Measurements from ENCODE around the gene GPR146.
A peak's percentile ranks its signal among the peaks of the same experiment; 100 is the strongest.

The GPR146 gene

DNA sequence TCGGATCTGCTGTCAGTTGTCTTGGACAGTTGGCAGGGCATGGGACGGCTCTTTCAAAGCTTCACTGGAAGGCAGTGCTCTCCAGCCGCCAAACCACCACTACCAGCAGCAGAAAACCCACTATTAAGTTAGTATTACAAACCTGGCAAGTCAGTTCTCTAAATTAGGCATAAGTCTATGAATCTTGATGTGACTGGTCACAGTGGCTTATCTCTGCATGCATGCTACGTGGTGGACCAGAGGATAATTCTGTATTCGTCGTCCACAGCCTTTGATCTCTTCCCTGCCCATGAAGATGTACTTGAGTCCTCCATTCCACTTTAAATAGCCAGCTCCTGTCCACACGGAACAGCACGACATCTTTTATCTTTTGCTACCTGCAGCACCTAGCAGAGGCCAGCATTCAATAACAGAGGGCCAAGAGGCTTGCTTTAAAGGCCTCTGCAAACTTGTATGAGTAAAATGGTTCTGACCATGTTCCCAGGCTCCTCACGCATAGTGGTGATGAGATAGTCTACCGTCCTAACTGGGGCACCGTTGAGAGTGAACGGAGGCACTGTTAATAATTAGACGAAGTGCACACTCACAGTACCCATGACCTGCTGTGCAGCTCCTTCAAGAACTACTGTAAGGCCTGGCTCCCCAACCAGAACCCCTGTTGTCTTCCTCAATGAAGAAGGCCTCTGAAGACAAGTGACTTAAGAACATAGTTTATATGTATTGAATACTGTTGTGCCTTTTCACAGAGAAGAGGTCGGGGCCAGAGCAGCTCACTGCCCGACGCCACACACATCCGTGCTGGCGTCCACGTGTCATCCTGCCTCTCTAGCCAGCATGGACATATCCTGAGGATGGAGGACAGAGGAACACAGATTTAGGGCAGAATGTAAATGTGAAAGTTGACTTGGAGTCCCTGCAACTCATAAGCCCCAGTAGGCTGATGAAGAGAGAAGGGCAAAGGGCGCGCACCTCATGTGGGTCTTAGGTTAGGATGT is 1.0 kb downstream of the GPR146 start:
- DNase-seq, result no peak

GRCh38 chr7:1046722-1047679 is 2.7 kb downstream of the GPR146 start:
- no peak for DNase-seq

DNA sequence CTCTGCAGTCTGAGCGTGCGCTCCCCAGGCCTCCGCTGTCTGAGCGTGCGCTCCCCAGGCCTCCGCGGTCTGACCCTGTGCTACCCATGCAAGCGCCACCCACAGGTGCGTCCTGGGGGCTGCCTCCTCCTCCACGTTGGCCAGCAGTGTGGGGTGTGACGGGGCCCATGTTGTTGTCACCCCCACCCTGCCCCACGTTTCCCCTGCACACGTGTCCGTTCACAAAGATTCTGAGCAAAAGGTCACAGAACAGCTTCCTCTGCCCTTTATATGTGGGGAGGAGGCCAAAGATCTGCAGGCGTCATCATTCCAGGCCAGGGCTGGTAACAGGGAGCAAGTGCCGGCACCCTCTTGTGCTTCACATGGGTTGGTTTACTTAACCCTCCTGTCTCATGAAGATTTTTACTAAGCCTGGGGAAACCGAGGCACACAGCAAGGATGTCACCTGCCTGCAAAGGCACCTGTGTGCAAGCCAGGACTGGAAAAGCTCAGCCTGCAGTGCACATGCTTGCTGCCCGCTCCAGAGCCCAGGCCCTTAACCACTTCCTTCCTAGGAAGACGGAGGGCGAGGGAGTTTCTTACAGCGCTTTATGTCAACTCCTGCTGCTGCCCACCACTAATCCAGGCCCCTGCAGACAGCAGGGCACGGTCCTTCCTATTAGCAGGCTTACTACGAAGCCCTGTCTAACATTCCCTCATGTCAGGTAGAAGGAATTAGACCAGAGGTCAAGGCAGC is 4.8 kb downstream of the GPR146 start:
- no peak for DNase-seq

- DNase-seq, result no peak
Measured at GRCh38 chr7:1049801-1050200, 5.5 kb downstream of the GPR146 start.

GRCh38 chr7:1050254-1050906 is 6.0 kb downstream of the GPR146 start:
- no peak for DNase-seq

GRCh38 chr7:1050956-1051690 is 6.8 kb downstream of the GPR146 start:
- DNase-seq, result no peak

DNA sequence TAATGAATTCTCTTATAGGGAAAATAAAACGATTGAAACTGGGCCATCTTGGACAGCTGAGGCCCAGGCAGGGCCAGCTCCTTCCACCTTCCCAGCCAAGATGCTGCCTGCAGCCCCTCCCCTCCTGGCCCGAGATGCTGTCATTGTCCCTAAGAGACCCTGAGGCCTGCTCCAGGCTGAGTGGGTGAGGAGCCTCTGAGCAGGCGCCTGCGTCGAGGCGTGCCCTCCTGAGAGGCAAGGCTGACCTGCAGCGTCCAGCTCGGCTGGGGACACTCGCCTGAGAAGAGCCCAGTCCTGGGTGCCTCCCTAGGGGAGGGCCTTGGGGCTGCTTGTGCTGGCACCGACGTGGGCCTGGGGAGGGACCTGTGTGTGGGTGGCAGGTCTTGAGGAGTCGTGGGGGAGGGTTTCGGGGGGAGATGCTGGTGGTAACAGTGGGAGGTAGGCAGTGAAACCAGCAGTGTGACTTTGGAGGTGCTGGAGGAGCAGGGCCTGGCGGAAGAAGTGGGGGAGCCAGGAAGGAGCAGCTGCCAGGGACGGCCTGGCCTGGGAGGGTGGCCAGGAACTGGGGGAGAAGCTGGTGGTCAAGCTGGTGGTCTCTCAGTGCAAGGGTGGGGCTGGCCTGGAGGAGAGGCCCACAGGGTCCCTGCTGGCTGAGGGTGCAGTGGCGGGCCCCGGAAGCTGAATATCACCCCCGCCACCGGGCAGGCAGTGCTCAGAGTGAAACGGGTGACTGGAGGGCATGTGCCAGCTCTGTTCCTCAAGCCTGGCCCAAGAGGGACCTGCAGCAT is 7.9 kb downstream of the GPR146 start:
- no peak for DNase-seq

GRCh38 chr7:1053002-1053411 is 8.7 kb downstream of the GPR146 start:
- DNase-seq, result no peak

GRCh38 chr7:1053816-1054370 is 9.5 kb downstream of the GPR146 start:
- DNase-seq, result no peak

DNA sequence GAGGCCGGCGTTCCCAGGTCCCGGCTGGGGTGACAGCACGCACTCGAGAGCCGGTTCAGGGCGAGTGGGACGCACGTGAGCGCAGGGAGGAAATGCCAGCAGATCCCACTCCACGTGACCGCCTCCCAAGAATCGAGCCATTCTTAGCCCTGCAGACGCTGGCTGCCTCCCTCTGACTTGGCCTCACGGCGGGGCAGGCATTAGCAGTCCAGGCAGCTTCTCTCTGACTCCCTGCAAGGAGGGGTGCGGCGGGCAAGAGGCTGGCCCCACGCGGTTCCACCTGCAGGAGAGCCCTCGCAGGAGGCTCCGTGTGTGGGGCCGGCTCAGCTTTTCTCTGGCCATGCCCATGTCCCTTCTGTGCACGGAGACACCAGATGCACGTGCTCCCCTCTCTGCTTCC is 10.1 kb downstream of the GPR146 start:
- DNase-seq, result no peak

DNA sequence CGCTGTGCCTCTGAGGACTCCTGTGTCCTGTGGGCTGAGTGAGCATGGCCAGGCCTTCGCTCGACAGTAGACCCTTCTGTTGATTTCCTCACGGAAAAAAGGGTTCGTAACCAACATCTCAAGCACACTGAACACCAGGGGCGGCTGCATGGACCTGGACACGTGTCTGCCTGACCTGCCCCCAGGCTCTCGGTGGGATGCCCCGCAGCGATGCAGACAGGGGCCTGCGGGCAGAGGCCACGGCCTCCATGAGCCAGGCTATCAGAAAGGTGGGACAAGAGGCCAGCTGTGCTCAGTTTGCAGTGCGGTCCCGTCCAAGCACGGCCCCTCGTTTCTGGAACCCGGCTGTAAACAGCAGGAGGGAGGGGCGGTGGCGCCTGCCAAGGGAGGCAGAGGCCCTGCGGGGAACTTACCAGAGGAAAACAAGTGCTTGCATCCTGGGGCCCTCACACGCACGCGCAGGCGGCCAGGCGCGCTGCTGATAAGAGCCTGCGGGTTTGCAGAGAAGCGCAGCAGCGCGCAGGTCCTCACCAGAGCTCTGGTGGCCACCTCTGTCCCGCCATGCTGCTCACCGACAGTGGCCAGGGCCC is 10.6 kb downstream of the GPR146 start:
- DNase-seq, result peak; percentile 56

- DNase-seq, result no peak
Measured at GRCh38 chr7:1055491-1055955, 11.2 kb downstream of the GPR146 start.

GRCh38 chr7:1055956-1056784 is 11.8 kb downstream of the GPR146 start:
- DNase-seq, result no peak

GRCh38 chr7:1056785-1057410 is 12.6 kb downstream of the GPR146 start:
- no peak for DNase-seq

DNA sequence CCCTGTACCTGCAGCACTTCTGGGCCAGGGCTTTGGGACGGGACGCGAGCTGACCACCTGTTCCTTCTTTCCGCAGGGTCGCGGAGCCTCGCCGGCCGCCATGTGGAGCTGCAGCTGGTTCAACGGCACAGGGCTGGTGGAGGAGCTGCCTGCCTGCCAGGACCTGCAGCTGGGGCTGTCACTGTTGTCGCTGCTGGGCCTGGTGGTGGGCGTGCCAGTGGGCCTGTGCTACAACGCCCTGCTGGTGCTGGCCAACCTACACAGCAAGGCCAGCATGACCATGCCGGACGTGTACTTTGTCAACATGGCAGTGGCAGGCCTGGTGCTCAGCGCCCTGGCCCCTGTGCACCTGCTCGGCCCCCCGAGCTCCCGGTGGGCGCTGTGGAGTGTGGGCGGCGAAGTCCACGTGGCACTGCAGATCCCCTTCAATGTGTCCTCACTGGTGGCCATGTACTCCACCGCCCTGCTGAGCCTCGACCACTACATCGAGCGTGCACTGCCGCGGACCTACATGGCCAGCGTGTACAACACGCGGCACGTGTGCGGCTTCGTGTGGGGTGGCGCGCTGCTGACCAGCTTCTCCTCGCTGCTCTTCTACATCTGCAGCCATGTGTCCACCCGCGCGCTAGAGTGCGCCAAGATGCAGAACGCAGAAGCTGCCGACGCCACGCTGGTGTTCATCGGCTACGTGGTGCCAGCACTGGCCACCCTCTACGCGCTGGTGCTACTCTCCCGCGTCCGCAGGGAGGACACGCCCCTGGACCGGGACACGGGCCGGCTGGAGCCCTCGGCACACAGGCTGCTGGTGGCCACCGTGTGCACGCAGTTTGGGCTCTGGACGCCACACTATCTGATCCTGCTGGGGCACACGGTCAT is 13.3 kb downstream of the GPR146 start:
- no peak for DNase-seq

GRCh38 chr7:1058311-1058710 is 14.0 kb downstream of the GPR146 start:
- DNase-seq, result no peak

GRCh38 chr7:1058821-1059199 is 14.5 kb downstream of the GPR146 start:
- DNase-seq, result no peak

Data from stimulated activated CD4-positive, alpha-beta T cell treated with anti-CD3 and anti-CD28 coated beads, Interleukin-1b, Interleukin-23, amount 100 ng/mL, for 48 hours (primary cell).